ENCODE data around the gene HIPK3. TPM values are rescaled to one million over a fixed set of nuclear protein-coding genes. Genes with fewer than 3 reads are reported as not detected.

Gene HIPK3
- total and polyA plus RNA-seq, 10 of the 15 experiments (the other 5 are each of a cell fraction or from before 2014, with no cell fraction given), result 3.4 to 26.5 (median 13.6) TPM

DNA sequence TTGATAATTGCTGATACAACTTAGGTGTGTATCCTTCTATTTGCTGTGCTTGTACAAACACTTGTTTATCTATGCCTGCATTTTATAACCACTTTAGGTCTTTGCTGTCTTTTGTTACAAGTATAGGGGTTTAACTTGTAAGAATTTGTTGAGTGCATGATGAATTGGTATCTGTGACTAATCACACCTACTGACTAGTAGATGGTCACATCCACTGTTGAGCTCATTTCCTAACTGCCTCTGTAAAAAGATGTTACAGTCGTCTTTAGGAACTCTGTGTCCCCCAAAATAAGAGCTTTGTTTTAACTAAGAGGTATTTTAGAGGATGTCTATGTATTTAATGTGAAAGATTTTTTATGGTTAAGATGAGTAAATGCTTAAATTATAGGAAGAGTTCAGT lies 60.5 kb downstream of the HIPK3 start:
- RAD21 ChIA-PET (ENCODE audit: unreplicated experiment), result interaction anchor here (1.0 kb wide), 1 partner anchor 26 kb away, joined by 3 read pairs; no protein-coding TSS in a partner anchor
- Histone ChIP-seq H3K9me3 (replicated peaks; ENCODE audit: control insufficient read depth, insufficient read depth, low read length) (no peaks in the 10 kb centered on the region), H3K27me3 (replicated peaks in 1 of 2; ENCODE audit: control insufficient read depth in 2 of 2, insufficient read depth in 2 of 2, low read length in 1 of 2) (no peaks in the 10 kb centered on the region), H3K79me2 (ENCODE audit: control insufficient read depth, insufficient read depth, low read length) (peaks cover 33% of the 10 kb centered on the region), H3K36me3 (ENCODE audit: control insufficient read depth in 2 of 2, insufficient read depth in 2 of 2, low read length in 1 of 2) (no peaks in the 10 kb centered on the region), H3K9ac (ENCODE audit: control insufficient read depth, insufficient read depth, low read length) (no peak overlapping the region), H2AFZ (ENCODE audit: control insufficient read depth, low read depth, low read length) (no peak overlapping the region), H3K27ac (ENCODE audit: control insufficient read depth, insufficient read depth) (no peak overlapping the region), H3K4me3 (no peak overlapping the region), H4K20me1 (ENCODE audit: control insufficient read depth, insufficient read depth) (no peaks in the 10 kb centered on the region), H3K4me1 (ENCODE audit: control insufficient read depth, insufficient read depth, low read length) (peaks cover 16% of the 10 kb centered on the region), H3K4me2 (ENCODE audit: control insufficient read depth, insufficient read depth) (no peak overlapping the region)
- no TSS peak for BruUV-seq (replicated peaks)
- whole genome bisulfite sequencing (ENCODE audit: insufficient coverage, insufficient replicate concordance, low lambda C conversion rate, missing lambda C conversion rate), result 8% methylated on average over 1 of the region's 1 CpG
- SMC1A ChIA-PET (ENCODE audit: uncharacterized antibody, unreplicated experiment), result interaction anchor here (0.9 to 1.6 kb wide), 2 partner anchors 12 to 225 kb away, joined by 3 to 4 read pairs; no protein-coding TSS in a partner anchor
- CTCF ChIA-PET, result interaction anchor here (0.6 to 1.6 kb wide), 3 partner anchors 54 to 457 kb away, joined by 3 to 4 read pairs (median 4); partner anchors contain the start of genes CSTF3 and FBXO3
- TF ChIP-seq, protein P1, sequence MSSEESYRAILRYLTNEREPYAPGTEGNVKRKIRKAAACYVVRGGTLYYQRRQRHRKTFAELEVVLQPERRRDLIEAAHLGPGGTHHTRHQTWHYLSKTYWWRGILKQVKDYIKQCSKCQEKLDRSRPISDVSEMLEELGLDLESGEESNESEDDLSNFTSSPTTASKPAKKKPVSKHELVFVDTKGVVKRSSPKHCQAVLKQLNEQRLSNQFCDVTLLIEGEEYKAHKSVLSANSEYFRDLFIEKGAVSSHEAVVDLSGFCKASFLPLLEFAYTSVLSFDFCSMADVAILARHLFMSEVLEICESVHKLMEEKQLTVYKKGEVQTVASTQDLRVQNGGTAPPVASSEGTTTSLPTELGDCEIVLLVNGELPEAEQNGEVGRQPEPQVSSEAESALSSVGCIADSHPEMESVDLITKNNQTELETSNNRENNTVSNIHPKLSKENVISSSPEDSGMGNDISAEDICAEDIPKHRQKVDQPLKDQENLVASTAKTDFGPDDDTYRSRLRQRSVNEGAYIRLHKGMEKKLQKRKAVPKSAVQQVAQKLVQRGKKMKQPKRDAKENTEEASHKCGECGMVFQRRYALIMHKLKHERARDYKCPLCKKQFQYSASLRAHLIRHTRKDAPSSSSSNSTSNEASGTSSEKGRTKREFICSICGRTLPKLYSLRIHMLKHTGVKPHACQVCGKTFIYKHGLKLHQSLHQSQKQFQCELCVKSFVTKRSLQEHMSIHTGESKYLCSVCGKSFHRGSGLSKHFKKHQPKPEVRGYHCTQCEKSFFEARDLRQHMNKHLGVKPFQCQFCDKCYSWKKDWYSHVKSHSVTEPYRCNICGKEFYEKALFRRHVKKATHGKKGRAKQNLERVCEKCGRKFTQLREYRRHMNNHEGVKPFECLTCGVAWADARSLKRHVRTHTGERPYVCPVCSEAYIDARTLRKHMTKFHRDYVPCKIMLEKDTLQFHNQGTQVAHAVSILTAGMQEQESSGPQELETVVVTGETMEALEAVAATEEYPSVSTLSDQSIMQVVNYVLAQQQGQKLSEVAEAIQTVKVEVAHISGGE (CRISPR knock-in tag; IDR thresholded peaks at IDR 0.05), result no peak
- TF ChIP-seq KLF5 (IDR thresholded peaks at IDR 0.05; ENCODE audit: partially characterized antibody) (no peak), CHD2 (IDR thresholded peaks at IDR 0.05; ENCODE audit: borderline replicate concordance, low read depth, low read length) (no peak), NR2C2 (IDR thresholded peaks at IDR 0.05; ENCODE audit: borderline replicate concordance, control insufficient read depth, insufficient read length, low read depth) (no peak)
- POLR2A ChIA-PET, result no interaction called here
- in situ Hi-C loops (cut with MboI), result no loop called here
- no peak for ATAC-seq
- FAIRE-seq, result no peak
- intact Hi-C loops (cut with micrococcal nuclease; ENCODE audit: unreplicated experiment), result no loop called here
- no peak for DNase-seq (ENCODE audit: low read depth, low spot score)
